K562 (cell line): ENCODE data around the gene IP6K3. TPM values are rescaled to one million over a fixed set of nuclear protein-coding genes. Genes with fewer than 3 reads are reported as not detected.
A peak's percentile ranks its signal among the peaks of the same experiment; 100 is the strongest.

Experiments
- ATAC-seq: fragments of 200-7000 bp; cut with Tn5 transposase; 3 replicates; pipeline ENCODE4 v1.9.1; 2020; ENCODE audit warnings: moderate library complexity
- BruUV-seq: library from RNA; stranded (reverse); fragments of 400-500 nt; replicated peaks from 2 replicates; lab custom pipeline; 2021; lab: Mats Ljungman, UMichigan
- CTCF ChIA-PET: fragments of 300-600 bp; formaldehyde crosslinking; extraction: SDS; loops from one replicate; lab custom pipeline; 2021; ENCODE audit warnings: low intra/inter-chr PET ratio; lab: Yijun Ruan, JAX
- POLR2A ChIA-PET: fragments of 300-600, 350-650 bp; sonication (Branson Sonifier 250); formaldehyde crosslinking; extraction: SDS; loops from one replicate; lab custom pipeline; 2021; ENCODE audit warnings: antibody characterized with exemption, inconsistent platforms; lab: Yijun Ruan, JAX
- DNase-seq, 4 experiments: peaks; one replicate each; pipeline versions ENCODE4 v3.0.0 to v3.0.0-alpha.2; 2011 to 2018; ENCODE audit warnings: low spot score in 3 of 4, mixed read lengths in 3 of 4; ENCODE audit errors: extremely low read depth in 1 of 4
- FAIRE-seq: peaks from 2 replicates; lab custom pipeline; 2011; peaks lifted over from hg19 to GRCh38; lab: Jason Lieb, UNC
- H2AFZ ChIP-seq: 2 replicates; pipeline ENCODE4 v1.6.0; 2011; ENCODE audit warnings: low read depth, low read length, control low read depth, inconsistent platforms
- H3K27ac ChIP-seq: fragments of 200-600 bp; 3 replicates; pipeline ENCODE4 v1.8.0; 2011; ENCODE audit warnings: low read depth, mild to moderate bottlenecking, control low read depth, inconsistent platforms, low read length, moderate library complexity, mixed read lengths; ENCODE audit errors: extremely low read depth
- H3K27me3 ChIP-seq, 2 experiments: fragments of 300-600 bp in 1 of 2; 2 replicates in 1 of 2; 3 replicates in 1 of 2; pipeline versions ENCODE4 v1.6.0 to v1.8.0; 2011; ENCODE audit warnings: inconsistent platforms in 2 of 2, low read length in 2 of 2, mild to moderate bottlenecking in 1 of 2, mixed read lengths in 1 of 2, moderate library complexity in 1 of 2; ENCODE audit not compliant: control insufficient read depth in 2 of 2, insufficient read depth in 2 of 2
- H3K36me3 ChIP-seq: fragments of 300-600 bp; 3 replicates; pipeline ENCODE4 v1.8.0; 2011; ENCODE audit warnings: mild to moderate bottlenecking, low read length, inconsistent platforms; ENCODE audit not compliant: control insufficient read depth, insufficient read depth
- H3K4me1 ChIP-seq, 2 experiments: fragments of 200-600 bp in 1 of 2; replicated peaks in 1 of 2; 2 replicates in 1 of 2; 3 replicates in 1 of 2; pipeline versions ENCODE4 v1.5.1 to v1.8.0; 2011; ENCODE audit warnings: inconsistent platforms in 2 of 2, low read length in 2 of 2, mild to moderate bottlenecking in 1 of 2, mixed read lengths in 1 of 2, moderate library complexity in 1 of 2; ENCODE audit not compliant: control insufficient read depth in 2 of 2, insufficient read depth in 2 of 2
- H3K4me2 ChIP-seq: 2 replicates; pipeline ENCODE4 v1.6.1; 2011; ENCODE audit warnings: low read length, control low read depth, inconsistent platforms, mixed read lengths; ENCODE audit not compliant: insufficient read depth
- H3K4me3 ChIP-seq: fragments of 200-600 bp; sonication (generic), shearing (Covaris generic); 2 replicates; pipeline ENCODE4 v1.5.1; 2016; ENCODE audit warnings: control low read depth, inconsistent platforms
- H3K79me2 ChIP-seq: fragments of 200-600 bp; 3 replicates; pipeline ENCODE4 v1.8.0; 2011; ENCODE audit warnings: low read length, inconsistent platforms; ENCODE audit not compliant: control insufficient read depth, insufficient read depth
- H3K9ac ChIP-seq, 2 experiments: 2 replicates each; pipeline versions ENCODE4 v1.6.0 to v1.6.1; 2011; ENCODE audit warnings: low read depth in 2 of 2, low read length in 2 of 2, control low read depth in 1 of 2, inconsistent platforms in 1 of 2, mild to moderate bottlenecking in 1 of 2, mixed read lengths in 1 of 2; ENCODE audit not compliant: insufficient read depth in 1 of 2
- H3K9me1 ChIP-seq: one replicate; pipeline ENCODE4 v1.6.0; 2011; ENCODE audit warnings: inconsistent platforms, mild to moderate bottlenecking, low read length, moderate library complexity; ENCODE audit not compliant: control insufficient read depth, insufficient read depth
- H3K9me3 ChIP-seq: replicated peaks from 2 replicates; pipeline ENCODE4 v1.5.1; 2011; ENCODE audit warnings: low read depth, low read length, inconsistent platforms; ENCODE audit not compliant: control insufficient read depth, insufficient read depth
- H4K20me1 ChIP-seq: replicated peaks from 2 replicates; pipeline ENCODE4 v1.6.1; 2011; ENCODE audit warnings: low read length, inconsistent platforms, mixed read lengths; ENCODE audit not compliant: control insufficient read depth, insufficient read depth
- BMI1 ChIP-seq: fragments of 150-350 bp; IDR thresholded peaks from 2 replicates; pipeline ENCODE4 v1.6.1; 2014; ENCODE audit warnings: low read length
- GABPA ChIP-seq: fragments of 200-800 bp; sonication (Bioruptor generic); conservative IDR thresholded peaks from 2 replicates; pipeline ENCODE4 v1.6.1; 2016; ENCODE audit warnings: low read depth, missing genetic modification characterization, missing compliant biosample characterization
- NFATC3 ChIP-seq: fragments of 450-650 bp; IDR thresholded peaks from 2 replicates; pipeline ENCODE4 v1.6.1; 2017; ENCODE audit warnings: mild to moderate bottlenecking
- NR3C1 ChIP-seq: sonication (generic); formaldehyde crosslinking; IDR thresholded peaks from 2 replicates; pipeline ENCODE4 v1.8.1; 2022; ENCODE audit warnings: missing genetic modification reagents
- SAFB ChIP-seq: fragments of 200-400 bp; formaldehyde crosslinking; IDR thresholded peaks from 2 replicates; pipeline ENCODE4 v1.6.1; 2017; ENCODE audit warnings: low read depth, low read length, borderline replicate concordance
- TAF9B ChIP-seq: fragments of 450-650 bp; IDR thresholded peaks from 2 replicates; pipeline ENCODE4 v1.6.1; 2018; ENCODE audit warnings: mild to moderate bottlenecking; ENCODE audit not compliant: partially characterized antibody
- TCF3 ChIP-seq: sonication (generic); formaldehyde crosslinking; IDR thresholded peaks from 2 replicates; pipeline ENCODE4 v1.4.0; 2020; ENCODE audit warnings: mild to moderate bottlenecking, missing genetic modification reagents
- ZNF143 ChIP-seq: sonication (generic); formaldehyde crosslinking; IDR thresholded peaks from 2 replicates; pipeline ENCODE4 v1.9.0; 2022; ENCODE audit warnings: mild to moderate bottlenecking, missing genetic modification reagents
- ZNF175 ChIP-seq: fragments of 200-800 bp; sonication (Bioruptor generic); IDR thresholded peaks from 2 replicates; pipeline ENCODE4 v1.6.1; 2016; ENCODE audit warnings: low read depth, mild to moderate bottlenecking, missing genetic modification characterization, missing compliant biosample characterization
- ZNF184 ChIP-seq: sonication (generic); formaldehyde crosslinking; IDR thresholded peaks from 2 replicates; pipeline ENCODE4 v1.5.0; 2020; ENCODE audit warnings: missing genetic modification reagents
- ZNF232 ChIP-seq: sonication (generic); formaldehyde crosslinking; IDR thresholded peaks from 2 replicates; pipeline ENCODE4 v1.8.0; 2022; ENCODE audit warnings: mild to moderate bottlenecking, missing genetic modification reagents
- ZNF41 ChIP-seq: fragments of 250-450 bp; sonication (Bioruptor Pico); conservative IDR thresholded peaks from 2 replicates; pipeline ENCODE4 v1.4.0; 2020; ENCODE audit warnings: mild to moderate bottlenecking
- ZNF699 ChIP-seq: fragments of 250-450 bp; sonication (Bioruptor Pico); IDR thresholded peaks from 2 replicates; pipeline ENCODE4 v1.8.0; 2021; ENCODE audit warnings: mild to moderate bottlenecking, moderate library complexity; ENCODE audit not compliant: insufficient replicate concordance
- WGBS: fragments of 100-300 bp; shearing (Covaris generic); methylation state at CpG from one replicate; pipeline ENCODE4 v1.1.6; 2016; ENCODE audit warnings: low coverage, mixed read lengths; ENCODE audit not compliant: insufficient coverage; ENCODE audit errors: missing lambda C conversion rate; 5-methylcytosine and 5-hydroxymethylcytosine counted together
- in situ Hi-C: fragments of 300-500 bp; cut with MboI; formaldehyde crosslinking; loops from 4 replicates; pipeline ENCODE4 v1.15.0; 2018; ENCODE audit warnings: inconsistent platforms, mixed read lengths
- intact Hi-C: fragments of 100-400 bp; cut with micrococcal nuclease; formaldehyde crosslinking; loops from 2 replicates; pipeline ENCODE4 v1.14.2; 2022
- polyA plus RNA-seq, 8 experiments: library from polyadenylated mRNA; depleted of rRNA in 4 of 8; stranded (reverse) in 5 of 8; unstranded in 3 of 8; fragments of >200 nt; fragmentation: Nextera tagmentation in 2 of 8; fragmentation: Illumina TruSeq in 1 of 8; extraction: Ambion mirVana in 2 of 8; extraction: Trizol in 1 of 8; gene quantifications; 2 replicates each; pipeline versions ENCODE4 v1.2.1 to v1.2.3, GENCODE V29; 2011 to 2014; ENCODE audit warnings: inconsistent platforms in 1 of 8, missing spikeins in 1 of 8
- total RNA-seq, 7 experiments: library from RNA; depleted of rRNA in 6 of 7; stranded (reverse); fragments of >200 nt in 6 of 7; fragmentation: Illumina TruSeq in 2 of 7; extraction: Trizol in 2 of 7; gene quantifications; 2 replicates each; pipeline versions ENCODE4 v1.2.1 to v1.2.3, GENCODE V29; 2011 to 2021; ENCODE audit warnings: low replicate concordance in 1 of 7
- TF ChIP-seq, protein P1 (sequence below): conservative IDR thresholded peaks from 2 replicates; pipeline ENCODE4 v1.6.1; 2011; ENCODE audit warnings: low read depth, mild to moderate bottlenecking, low read length; ENCODE audit not compliant: control insufficient read depth
- TF ChIP-seq, protein P2 (sequence below): fragments of 450-650 bp; IDR thresholded peaks from 2 replicates; pipeline ENCODE4 v1.6.1; 2016; ENCODE audit warnings: mild to moderate bottlenecking
- TF ChIP-seq, protein P3 (sequence below): fragments of 450-650 bp; IDR thresholded peaks from one replicate; pipeline ENCODE4 v1.6.1; 2018; ENCODE audit warnings: mild to moderate bottlenecking, moderate library complexity; ENCODE audit not compliant: partially characterized antibody
- TF ChIP-seq, protein P4 (sequence below): fragments of 450-650 bp; IDR thresholded peaks from 2 replicates; pipeline ENCODE4 v1.6.1; 2018; ENCODE audit warnings: mild to moderate bottlenecking, low read depth; ENCODE audit not compliant: partially characterized antibody

IP6K3 gene
- total and polyA plus RNA-seq, 9 of the 15 experiments (the other 6 are each of a cell fraction or from before 2014, with no cell fraction given): not detected

DNA sequence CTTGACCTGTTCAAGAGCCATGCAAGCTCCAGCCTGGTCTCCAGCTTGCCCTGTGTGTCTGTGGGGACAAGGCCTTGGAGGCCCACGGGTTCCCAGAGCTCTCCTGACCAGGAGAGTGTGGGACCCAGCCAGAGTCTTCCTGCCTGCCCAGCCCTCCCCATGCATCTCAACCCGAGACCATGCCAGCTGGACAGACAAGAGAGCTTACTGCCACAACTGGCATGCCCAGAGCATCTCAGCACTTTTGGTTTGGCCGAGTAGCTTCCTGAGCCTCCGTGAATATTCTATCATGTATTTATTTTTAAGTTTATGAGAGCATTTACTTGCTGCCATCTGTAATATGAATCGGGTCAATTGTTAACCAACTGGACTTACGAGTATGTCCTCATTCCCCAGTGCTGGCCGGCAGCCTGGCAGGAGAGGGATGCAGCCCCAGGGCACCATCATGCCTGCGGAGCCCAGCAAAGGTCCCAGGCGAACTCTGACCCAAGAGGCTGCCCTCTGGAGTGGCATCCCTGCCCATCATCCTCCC lies 14.9 kb downstream of the IP6K3 start:
- in situ Hi-C loops (no loop called here), intact Hi-C loops (no loop called here)
- peaks cover 46 to 70% of the 10 kb centered on the region in 2 experiments for H3K27me3 ChIP-seq
- H3K4me2 ChIP-seq: no peak overlapping the region
- H2AFZ ChIP-seq: no peak overlapping the region
- ChIA-PET CTCF (no interaction called here), POLR2A (interaction anchor here (0.5 to 1.0 kb wide), 3 partner anchors 21 to 886 kb away, joined by 3 to 4 read pairs (median 3); partner anchors contain the start of gene UQCC2)
- 0 out of 4 replicates have a peak overlapping the region, but pooled peaks of 1 of the 2 experiments have one; percentile 0 for H3K9ac ChIP-seq
- FAIRE-seq (no peak), DNase-seq (no peak), ATAC-seq (no peak)
- no peaks in the 10 kb centered on the region for H3K9me1 ChIP-seq
- no TSS peak for BruUV-seq
- peaks cover 19% of the 10 kb centered on the region for H4K20me1 ChIP-seq
- no peaks in the 10 kb centered on the region for H3K9me3 ChIP-seq
- no peak overlapping the region for H3K27ac ChIP-seq
- H3K36me3 ChIP-seq: no peaks in the 10 kb centered on the region
- H3K79me2 ChIP-seq: no peaks in the 10 kb centered on the region
- H3K4me1 ChIP-seq: peaks cover 10 to 15% of the 10 kb centered on the region in 2 experiments; a peak in 4 of 5 replicates
- WGBS: 21% methylated on average over 9 of the region's 9 CpGs
- no peak overlapping the region for H3K4me3 ChIP-seq
- TF ChIP-seq, protein P1, sequence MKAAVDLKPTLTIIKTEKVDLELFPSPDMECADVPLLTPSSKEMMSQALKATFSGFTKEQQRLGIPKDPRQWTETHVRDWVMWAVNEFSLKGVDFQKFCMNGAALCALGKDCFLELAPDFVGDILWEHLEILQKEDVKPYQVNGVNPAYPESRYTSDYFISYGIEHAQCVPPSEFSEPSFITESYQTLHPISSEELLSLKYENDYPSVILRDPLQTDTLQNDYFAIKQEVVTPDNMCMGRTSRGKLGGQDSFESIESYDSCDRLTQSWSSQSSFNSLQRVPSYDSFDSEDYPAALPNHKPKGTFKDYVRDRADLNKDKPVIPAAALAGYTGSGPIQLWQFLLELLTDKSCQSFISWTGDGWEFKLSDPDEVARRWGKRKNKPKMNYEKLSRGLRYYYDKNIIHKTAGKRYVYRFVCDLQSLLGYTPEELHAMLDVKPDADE: no peak
- TF ChIP-seq ZNF143 (CRISPR knock-in tag) (no peak), ZNF232 (CRISPR knock-in tag) (no peak), GABPA (no peak), ZNF699 (CRISPR knock-in tag) (no peak), BMI1 (no peak), NR3C1 (CRISPR knock-in tag) (no peak), NFATC3 (no peak), TAF9B (no peak), ZNF41 (CRISPR knock-in tag) (no peak), ZNF175 (CRISPR knock-in tag) (no peak), TCF3 (CRISPR knock-in tag) (no peak), ZNF184 (CRISPR knock-in tag) (no peak), SAFB (no peak)
- TF ChIP-seq, protein P2, sequence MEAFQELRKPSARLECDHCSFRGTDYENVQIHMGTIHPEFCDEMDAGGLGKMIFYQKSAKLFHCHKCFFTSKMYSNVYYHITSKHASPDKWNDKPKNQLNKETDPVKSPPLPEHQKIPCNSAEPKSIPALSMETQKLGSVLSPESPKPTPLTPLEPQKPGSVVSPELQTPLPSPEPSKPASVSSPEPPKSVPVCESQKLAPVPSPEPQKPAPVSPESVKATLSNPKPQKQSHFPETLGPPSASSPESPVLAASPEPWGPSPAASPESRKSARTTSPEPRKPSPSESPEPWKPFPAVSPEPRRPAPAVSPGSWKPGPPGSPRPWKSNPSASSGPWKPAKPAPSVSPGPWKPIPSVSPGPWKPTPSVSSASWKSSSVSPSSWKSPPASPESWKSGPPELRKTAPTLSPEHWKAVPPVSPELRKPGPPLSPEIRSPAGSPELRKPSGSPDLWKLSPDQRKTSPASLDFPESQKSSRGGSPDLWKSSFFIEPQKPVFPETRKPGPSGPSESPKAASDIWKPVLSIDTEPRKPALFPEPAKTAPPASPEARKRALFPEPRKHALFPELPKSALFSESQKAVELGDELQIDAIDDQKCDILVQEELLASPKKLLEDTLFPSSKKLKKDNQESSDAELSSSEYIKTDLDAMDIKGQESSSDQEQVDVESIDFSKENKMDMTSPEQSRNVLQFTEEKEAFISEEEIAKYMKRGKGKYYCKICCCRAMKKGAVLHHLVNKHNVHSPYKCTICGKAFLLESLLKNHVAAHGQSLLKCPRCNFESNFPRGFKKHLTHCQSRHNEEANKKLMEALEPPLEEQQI: no peak
- TF ChIP-seq, protein P3, sequence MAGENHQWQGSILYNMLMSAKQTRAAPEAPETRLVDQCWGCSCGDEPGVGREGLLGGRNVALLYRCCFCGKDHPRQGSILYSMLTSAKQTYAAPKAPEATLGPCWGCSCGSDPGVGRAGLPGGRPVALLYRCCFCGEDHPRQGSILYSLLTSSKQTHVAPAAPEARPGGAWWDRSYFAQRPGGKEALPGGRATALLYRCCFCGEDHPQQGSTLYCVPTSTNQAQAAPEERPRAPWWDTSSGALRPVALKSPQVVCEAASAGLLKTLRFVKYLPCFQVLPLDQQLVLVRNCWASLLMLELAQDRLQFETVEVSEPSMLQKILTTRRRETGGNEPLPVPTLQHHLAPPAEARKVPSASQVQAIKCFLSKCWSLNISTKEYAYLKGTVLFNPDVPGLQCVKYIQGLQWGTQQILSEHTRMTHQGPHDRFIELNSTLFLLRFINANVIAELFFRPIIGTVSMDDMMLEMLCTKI: no peak
- TF ChIP-seq, protein P4, sequence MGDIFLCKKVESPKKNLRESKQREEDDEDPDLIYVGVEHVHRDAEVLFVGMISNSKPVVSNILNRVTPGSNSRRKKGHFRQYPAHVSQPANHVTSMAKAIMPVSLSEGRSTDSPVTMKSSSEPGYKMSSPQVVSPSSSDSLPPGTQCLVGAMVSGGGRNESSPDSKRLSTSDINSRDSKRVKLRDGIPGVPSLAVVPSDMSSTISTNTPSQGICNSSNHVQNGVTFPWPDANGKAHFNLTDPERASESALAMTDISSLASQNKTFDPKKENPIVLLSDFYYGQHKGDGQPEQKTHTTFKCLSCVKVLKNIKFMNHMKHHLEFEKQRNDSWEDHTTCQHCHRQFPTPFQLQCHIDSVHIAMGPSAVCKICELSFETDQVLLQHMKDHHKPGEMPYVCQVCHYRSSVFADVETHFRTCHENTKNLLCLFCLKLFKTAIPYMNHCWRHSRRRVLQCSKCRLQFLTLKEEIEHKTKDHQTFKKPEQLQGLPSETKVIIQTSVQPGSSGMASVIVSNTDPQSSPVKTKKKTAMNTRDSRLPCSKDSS: no peak
